AG20443 (cell line): Measurements from ENCODE around the gene FAM76B.

ENCODE experiments used
- DNase-seq: peaks from one replicate; pipeline ENCODE4 v3.0.0; 2012; ENCODE audit warnings: low spot score, mixed read lengths

The FAM76B gene

GRCh38 chr11:95729462-95729861 lies 60.1 kb downstream of the FAM76B start:
- no peak for DNase-seq

- DNase-seq = no peak
Observed at GRCh38 chr11:95728790-95729189, 60.8 kb downstream of the FAM76B start.

GRCh38 chr11:95728094-95728493 lies 61.5 kb downstream of the FAM76B start:
- DNase-seq = no peak

- no peak for DNase-seq
Observed at GRCh38 chr11:95727620-95728019, 62.0 kb downstream of the FAM76B start.

GRCh38 chr11:95727111-95727510 lies 62.5 kb downstream of the FAM76B start:
- DNase-seq = no peak

GRCh38 chr11:95725196-95725595 lies 64.4 kb downstream of the FAM76B start:
- DNase-seq = no peak

GRCh38 chr11:95723361-95723942 lies 66.1 kb downstream of the FAM76B start:
- DNase-seq = no peak

GRCh38 chr11:95720195-95720594 lies 69.4 kb downstream of the FAM76B start:
- DNase-seq = no peak
